HepG2 (cell line): ENCODE results near the gene SNED1. TPM values are rescaled to one million over a fixed set of nuclear protein-coding genes. Genes with fewer than 3 reads are reported as not detected.

Experiments used
- ATF6 ChIP-seq: sonication (generic); formaldehyde crosslinking; conservative IDR thresholded peaks from 2 replicates; pipeline ENCODE4 v1.4.0; 2020; ENCODE audit warnings: missing genetic modification reagents
- ATRX ChIP-seq: sonication (generic); formaldehyde crosslinking; IDR thresholded peaks from 2 replicates; pipeline ENCODE4 v1.4.0; 2020; ENCODE audit warnings: missing genetic modification reagents, borderline replicate concordance
- CCDC6 ChIP-seq: sonication (generic); formaldehyde crosslinking; IDR thresholded peaks from 2 replicates; pipeline ENCODE4 v1.8.1; 2022; ENCODE audit warnings: mild to moderate bottlenecking, missing genetic modification reagents, moderate library complexity
- CREB1 ChIP-seq, 2 experiments: fragments of 450-650 bp in 1 of 2; IDR thresholded peaks; 2 replicates each; pipeline ENCODE4 v1.6.1; 2016 to 2017; ENCODE audit warnings: control low read depth in 1 of 2, mild to moderate bottlenecking in 1 of 2, missing compliant biosample characterization in 1 of 2, missing genetic modification characterization in 1 of 2
- FOXA3 ChIP-seq: IDR thresholded peaks from 2 replicates; pipeline ENCODE4 v1.6.1; 2016; ENCODE audit warnings: missing genetic modification reagents, missing compliant biosample characterization
- GZF1 ChIP-seq: sonication (generic); formaldehyde crosslinking; IDR thresholded peaks from 2 replicates; pipeline ENCODE4 v1.5.1; 2020; ENCODE audit warnings: mild to moderate bottlenecking, missing genetic modification reagents
- HNF4A ChIP-seq: sonication (generic); formaldehyde crosslinking; IDR thresholded peaks from 2 replicates; pipeline ENCODE4 v1.4.0; 2020; ENCODE audit warnings: missing genetic modification reagents
- HNRNPLL ChIP-seq: fragments of 200-400 bp; formaldehyde crosslinking; IDR thresholded peaks from 2 replicates; pipeline ENCODE4 v1.6.1; 2017; ENCODE audit warnings: mild to moderate bottlenecking, low read depth, low read length; ENCODE audit not compliant: poor library complexity, severe bottlenecking
- HOXA5 ChIP-seq: sonication (generic); formaldehyde crosslinking; IDR thresholded peaks from 2 replicates; pipeline ENCODE4 v1.4.0; 2020; ENCODE audit warnings: missing genetic modification reagents
- IRF1 ChIP-seq: sonication (generic); formaldehyde crosslinking; IDR thresholded peaks from 2 replicates; pipeline ENCODE4 v1.4.0; 2020; ENCODE audit warnings: low read depth, mild to moderate bottlenecking, missing genetic modification reagents
- KMT2B ChIP-seq: IDR thresholded peaks from 2 replicates; pipeline ENCODE4 v1.6.1; 2016; ENCODE audit warnings: missing genetic modification reagents, missing compliant biosample characterization
- MBNL3 ChIP-seq: fragments of 250-450 bp; sonication (Bioruptor Pico); conservative IDR thresholded peaks from 2 replicates; pipeline ENCODE4 v1.8.0; 2022; ENCODE audit warnings: mild to moderate bottlenecking, inconsistent platforms
- NCOA5 ChIP-seq: sonication (generic); formaldehyde crosslinking; IDR thresholded peaks from 2 replicates; pipeline ENCODE4 v1.4.0; 2020; ENCODE audit warnings: missing genetic modification reagents
- NFATC3 ChIP-seq: sonication (generic); formaldehyde crosslinking; IDR thresholded peaks from 2 replicates; pipeline ENCODE4 v1.5.1; 2020; ENCODE audit warnings: mild to moderate bottlenecking, missing genetic modification reagents
- PCBP1 ChIP-seq: fragments of 200-400 bp; formaldehyde crosslinking; IDR thresholded peaks from 2 replicates; pipeline ENCODE4 v1.6.1; 2017; ENCODE audit warnings: mild to moderate bottlenecking, low read depth, low read length, borderline replicate concordance
- REL ChIP-seq: sonication (generic); formaldehyde crosslinking; conservative IDR thresholded peaks from 2 replicates; pipeline ENCODE4 v1.8.0; 2022; ENCODE audit warnings: mild to moderate bottlenecking, missing genetic modification reagents, moderate library complexity
- RNF2 ChIP-seq: fragments of 450-650 bp; conservative IDR thresholded peaks from 2 replicates; pipeline ENCODE4 v1.6.1; 2016; ENCODE audit warnings: low read depth
- SUZ12 ChIP-seq: fragments of 150-350 bp; IDR thresholded peaks from 2 replicates; pipeline ENCODE4 v1.6.1; 2014; ENCODE audit warnings: low read depth, low read length
- TP53 ChIP-seq: sonication (generic); formaldehyde crosslinking; conservative IDR thresholded peaks from 2 replicates; pipeline ENCODE4 v1.4.0; 2020; ENCODE audit warnings: missing genetic modification reagents
- ZBTB49 ChIP-seq: sonication (generic); formaldehyde crosslinking; IDR thresholded peaks from 2 replicates; pipeline ENCODE4 v1.4.0; 2020; ENCODE audit warnings: missing genetic modification reagents, borderline replicate concordance
- ZBTB7A ChIP-seq: sonication (generic); formaldehyde crosslinking; IDR thresholded peaks from 2 replicates; pipeline ENCODE4 v1.8.0; 2022; ENCODE audit warnings: mild to moderate bottlenecking, missing genetic modification reagents
- ZNF556 ChIP-seq: sonication (generic); formaldehyde crosslinking; IDR thresholded peaks from 2 replicates; pipeline ENCODE4 v1.4.0; 2020; ENCODE audit warnings: mild to moderate bottlenecking, missing genetic modification reagents, borderline replicate concordance
- ZNF644 ChIP-seq: IDR thresholded peaks from 2 replicates; pipeline ENCODE4 v1.6.1; 2016; ENCODE audit warnings: low read depth
- ZNF672 ChIP-seq: sonication (generic); formaldehyde crosslinking; IDR thresholded peaks from 2 replicates; pipeline ENCODE4 v1.8.1; 2022; ENCODE audit warnings: missing genetic modification reagents
- ZSCAN5A ChIP-seq: sonication (generic); formaldehyde crosslinking; IDR thresholded peaks from 2 replicates; pipeline ENCODE4 v1.8.0; 2022; ENCODE audit warnings: mild to moderate bottlenecking, missing genetic modification reagents, borderline replicate concordance
- polyA plus RNA-seq, 8 experiments: library from polyadenylated mRNA; depleted of rRNA in 3 of 8; stranded (reverse) in 7 of 8; unstranded in 1 of 8; fragments of >200 nt; fragmentation: Illumina TruSeq in 4 of 8; extraction: Trizol in 4 of 8; gene quantifications; 2 replicates each; pipeline versions ENCODE4 v1.2.1 to v1.2.3, GENCODE V29; 2011 to 2016; ENCODE audit warnings: low read depth in 4 of 8, missing spikeins in 1 of 8, mixed read lengths in 1 of 8; ENCODE audit not compliant: insufficient read depth in 1 of 8
- total RNA-seq, 5 experiments: library from RNA; depleted of rRNA; stranded (reverse); fragments of >200 nt; fragmentation: Illumina TruSeq; extraction: Trizol; gene quantifications; 2 replicates each; pipeline ENCODE4 v1.2.3, GENCODE V29; 2016; ENCODE audit warnings: low read depth in 1 of 5

Gene SNED1
- total and polyA plus RNA-seq, 2 of the 13 experiments (the other 11 are each of a cell fraction or from before 2014, with no cell fraction given), result 0.15 to 0.65 TPM

GRCh38 chr2:240989451-240990265, 8.8 kb upstream of the SNED1 start (continued):
- TF ChIP-seq ZBTB49 (CRISPR knock-in tag) (no peak), SUZ12 (no peak), RNF2 (no peak), HNRNPLL (peak; percentile 24), NCOA5 (CRISPR knock-in tag) (no peak), ZBTB7A (CRISPR knock-in tag) (0 out of 2 replicates have a peak, but pooled peaks have one; percentile 13), KMT2B (no peak), ZNF556 (no peak), CCDC6 (no peak), CREB1 (IDR thresholded peaks at IDR 0.05) (no peak), CREB1 (CRISPR knock-in tag; IDR thresholded peaks at IDR 0.05) (no peak), HOXA5 (CRISPR knock-in tag) (no peak), FOXA3 (CRISPR knock-in tag) (no peak), NFATC3 (CRISPR knock-in tag) (no peak), ZNF644 (CRISPR knock-in tag) (no peak), GZF1 (no peak), ZSCAN5A (CRISPR knock-in tag) (no peak), MBNL3 (CRISPR knock-in tag) (no peak), ATRX (CRISPR knock-in tag) (no peak), IRF1 (CRISPR knock-in tag) (no peak), ZNF672 (CRISPR knock-in tag) (no peak), TP53 (CRISPR knock-in tag) (no peak), PCBP1 (no peak), REL (CRISPR knock-in tag) (no peak), ATF6 (no peak), HNF4A (CRISPR knock-in tag) (no peak)
